ENCODE results near the gene KCP. TPM values are rescaled to one million over a fixed set of nuclear protein-coding genes. Genes with fewer than 3 reads are reported as not detected.

KCP gene
- total RNA-seq, 6 experiments from 2014 or later = 0.10 to 0.22 (median 0.12) TPM; not detected in 2

- Histone ChIP-seq H3K27ac (no peak overlapping the region), H3K4me3 (no peak overlapping the region), H3K4me1 (peaks cover 0 to 3% (median 0%) of the 10 kb centered on the region in 4 donors), H3K9me3 (no peaks in the 10 kb centered on the region), H3K36me3 (no peaks in the 10 kb centered on the region), H3K27me3 (no peaks in the 10 kb centered on the region)
- intact Hi-C loops (cut with DNase I) = no loop called here
- no peak for TF ChIP-seq POLR2A (IDR thresholded peaks at IDR 0.05)
- no peak for TF ChIP-seq CTCF (IDR thresholded peaks at IDR 0.05)
- ATAC-seq = no peak
- peak in 1 of 3 donors; percentile 9 for DNase-seq
- WGBS (ENCODE audit: insufficient coverage, low coverage, low lambda C conversion rate, missing lambda C conversion rate) = 83% methylated on average over 6 of the region's 7 CpGs
Measured at GRCh38 chr7:128888039-128888755, 22.3 kb downstream of the KCP start.

- intact Hi-C loops (cut with DNase I) = no loop called here
- Histone ChIP-seq H3K27ac (no peak overlapping the region), H3K9me3 (no peaks in the 10 kb centered on the region), H3K4me1 (peaks cover 0 to 3% (median 0%) of the 10 kb centered on the region in 4 donors), H3K36me3 (no peaks in the 10 kb centered on the region), H3K4me3 (no peak overlapping the region), H3K27me3 (no peaks in the 10 kb centered on the region)
- WGBS (ENCODE audit: insufficient coverage, low coverage, low lambda C conversion rate, missing lambda C conversion rate) = 92% methylated on average over 2 of the region's 7 CpGs
- TF ChIP-seq POLR2A (IDR thresholded peaks at IDR 0.05) (no peak), CTCF (IDR thresholded peaks at IDR 0.05) (no peak)
- peak in 1 of 3 donors; percentile 11 for DNase-seq
- ATAC-seq = no peak
Measured at GRCh38 chr7:128887169-128888038, 23.1 kb downstream of the KCP start.

GRCh38 chr7:128886391-128887168, 23.9 kb downstream of the KCP start:
- no peak overlapping the region for H3K27ac ChIP-seq
- ATAC-seq = no peak
- intact Hi-C loops (cut with DNase I) = no loop called here
- H3K36me3 ChIP-seq = no peaks in the 10 kb centered on the region
- TF ChIP-seq CTCF (IDR thresholded peaks at IDR 0.05) (no peak), POLR2A (IDR thresholded peaks at IDR 0.05) (no peak)
- H3K4me1 ChIP-seq = peaks cover 0 to 3% (median 0%) of the 10 kb centered on the region in 4 donors
- no peaks in the 10 kb centered on the region for H3K27me3 ChIP-seq
- DNase-seq = peak in 1 of 3 donors; percentile 42
- H3K4me3 ChIP-seq = no peak overlapping the region
- no peaks in the 10 kb centered on the region for H3K9me3 ChIP-seq
- WGBS (ENCODE audit: insufficient coverage, low coverage, low lambda C conversion rate, missing lambda C conversion rate) = no CpG with 5 or more reads among the region's 14 CpGs

GRCh38 chr7:128885370-128886187, 24.9 kb downstream of the KCP start:
- H3K27ac ChIP-seq = no peak overlapping the region
- WGBS (ENCODE audit: insufficient coverage, low coverage, low lambda C conversion rate, missing lambda C conversion rate) = 81% methylated on average over 4 of the region's 10 CpGs
- no peaks in the 10 kb centered on the region for H3K36me3 ChIP-seq
- no peaks in the 10 kb centered on the region for H3K4me1 ChIP-seq
- intact Hi-C loops (cut with DNase I) = no loop called here
- H3K4me3 ChIP-seq = no peak overlapping the region
- no peaks in the 10 kb centered on the region for H3K27me3 ChIP-seq
- TF ChIP-seq CTCF (IDR thresholded peaks at IDR 0.05) = no peak
- TF ChIP-seq POLR2A (IDR thresholded peaks at IDR 0.05) = no peak
- ATAC-seq (no peak), DNase-seq (peak in 1 of 3 donors; percentile 0)
- H3K9me3 ChIP-seq = no peaks in the 10 kb centered on the region
